Lower lobe of right lung (tissue), 2 donors: ENCODE results near the gene CCDC13. TPM values are rescaled to one million over a fixed set of nuclear protein-coding genes. Genes with fewer than 3 reads are reported as not detected.

Experiments
- ATAC-seq, 2 donors: fragments of 200-7000 bp; cut with Tn5 transposase; one replicate each; pipeline ENCODE4 v1.9.1; 2020 to 2022; ENCODE audit warnings: mild to moderate bottlenecking in 2 of 2, moderate library complexity in 2 of 2
- DNase-seq: peaks from one replicate; pipeline ENCODE4 v3.0.0-alpha.2; 2020
- H3K27ac ChIP-seq: fragments of 200-600 bp; one replicate; pipeline ENCODE4 v1.8.0; 2022
- H3K27me3 ChIP-seq: fragments of 200-600 bp; one replicate; pipeline ENCODE4 v1.8.0; 2022; ENCODE audit warnings: low read depth
- H3K36me3 ChIP-seq: fragments of 200-600 bp; one replicate; pipeline ENCODE4 v1.8.0; 2022; ENCODE audit warnings: mild to moderate bottlenecking
- H3K4me1 ChIP-seq: fragments of 200-600 bp; one replicate; pipeline ENCODE4 v1.8.0; 2022
- H3K4me3 ChIP-seq: fragments of 200-600 bp; one replicate; pipeline ENCODE4 v1.8.0; 2022; ENCODE audit warnings: mild to moderate bottlenecking
- H3K9me3 ChIP-seq: fragments of 200-600 bp; one replicate; pipeline ENCODE4 v1.8.0; 2022
- CTCF ChIP-seq: fragments of 200-600 bp; IDR thresholded peaks from one replicate; pipeline ENCODE4 v1.8.0; 2022; ENCODE audit warnings: antibody characterized with exemption, mild to moderate bottlenecking
- intact Hi-C: fragments of 100-400 bp; cut with DNase I; formaldehyde crosslinking; loops from one replicate; pipeline ENCODE4 v1.11.0; 2022
- total RNA-seq: library from RNA; stranded (reverse); fragmentation: NEBNext Ultra II Directional; extraction: Animal tissue kit (Norgen Biotek cat#: 25700); gene quantifications from one replicate; pipeline ENCODE4 v1.2.1, GENCODE V29; 2021
- donor health status: DM: no; HTN: yes; CAD: no; lungs with severe emphysema.

Gene CCDC13
- total RNA-seq, 1 donor from 2014 or later: 2.5 TPM

- DNase-seq (no peak), ATAC-seq (no peak)
- Histone ChIP-seq H3K4me3 (no peak overlapping the region), H3K36me3 (no peaks in the 10 kb centered on the region), H3K4me1 (no peaks in the 10 kb centered on the region), H3K27ac (no peak overlapping the region), H3K27me3 (no peaks in the 10 kb centered on the region), H3K9me3 (no peaks in the 10 kb centered on the region)
- intact Hi-C loops: no loop called here
- no peak for TF ChIP-seq CTCF
Observed at GRCh38 chr3:42728668-42729364, 44.2 kb downstream of the CCDC13 start.

- DNase-seq: no peak
- ATAC-seq: no peak
- Histone ChIP-seq H3K9me3 (no peaks in the 10 kb centered on the region), H3K36me3 (no peaks in the 10 kb centered on the region), H3K27me3 (no peaks in the 10 kb centered on the region), H3K27ac (no peak overlapping the region), H3K4me1 (no peaks in the 10 kb centered on the region), H3K4me3 (no peak overlapping the region)
- intact Hi-C loops: no loop called here
- TF ChIP-seq CTCF: no peak
Observed at GRCh38 chr3:42728056-42728455, 45.0 kb downstream of the CCDC13 start.

DNA sequence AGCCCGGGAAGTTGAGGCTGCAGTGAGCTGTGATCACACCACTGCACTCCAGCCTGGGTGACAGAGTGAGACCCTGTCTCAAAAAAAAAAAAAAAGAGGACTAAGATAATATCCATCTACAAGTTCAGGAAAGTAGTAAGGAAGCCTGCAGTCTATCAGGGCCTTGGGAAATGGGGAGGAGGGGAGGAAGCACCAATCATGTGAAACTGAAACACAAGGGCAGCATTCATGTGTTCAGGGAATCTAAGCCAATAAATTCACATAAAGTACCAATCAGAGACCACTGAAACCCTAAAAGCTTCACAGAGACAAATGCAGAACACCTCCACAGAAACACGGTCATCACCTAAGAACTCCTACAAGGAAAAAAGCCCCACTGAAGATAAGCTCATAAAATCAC lies 47.6 kb downstream of the CCDC13 start:
- intact Hi-C loops: no loop called here
- TF ChIP-seq CTCF: no peak
- Histone ChIP-seq H3K27me3 (no peaks in the 10 kb centered on the region), H3K36me3 (no peaks in the 10 kb centered on the region), H3K4me3 (no peak overlapping the region), H3K27ac (no peak overlapping the region), H3K4me1 (no peaks in the 10 kb centered on the region), H3K9me3 (no peaks in the 10 kb centered on the region)
- no peak for ATAC-seq
- DNase-seq: no peak

GRCh38 chr3:42723219-42723618 lies 49.8 kb downstream of the CCDC13 start:
- Histone ChIP-seq H3K36me3 (no peaks in the 10 kb centered on the region), H3K27ac (no peak overlapping the region), H3K4me1 (no peaks in the 10 kb centered on the region), H3K4me3 (no peak overlapping the region), H3K9me3 (no peaks in the 10 kb centered on the region), H3K27me3 (no peaks in the 10 kb centered on the region)
- intact Hi-C loops: no loop called here
- ATAC-seq (no peak), DNase-seq (no peak)
- TF ChIP-seq CTCF: no peak

Other genes with a start within 250 kb of the CCDC13 start
- gene SEC22C, start 191.3 kb downstream of the CCDC13 start, total RNA-seq: 51.3 TPM
- 21.4 TPM for gene SS18L2, start 182.4 kb downstream of the CCDC13 start, total RNA-seq
- 87.3 TPM for gene NKTR, start 172.6 kb downstream of the CCDC13 start, total RNA-seq
- 20.0 TPM for gene ZBTB47, start 119.6 kb downstream of the CCDC13 start, total RNA-seq
- not detected for gene KLHL40, start 87.7 kb downstream of the CCDC13 start, total RNA-seq
- gene HHATL, start 70.5 kb downstream of the CCDC13 start, total RNA-seq: 1.0 TPM
- 83.8 TPM for gene HIGD1A, start 31.2 kb upstream of the CCDC13 start, total RNA-seq
- gene ACKR2, start 36.2 kb upstream of the CCDC13 start, total RNA-seq: 5.3 TPM
- not detected for gene CYP8B1, start 102.6 kb upstream of the CCDC13 start, total RNA-seq
- gene ZNF662, start 132.9 kb upstream of the CCDC13 start, total RNA-seq: 7.3 TPM
- 5.9 TPM for gene GASK1A, start 206.1 kb upstream of the CCDC13 start, total RNA-seq